Stimulated activated CD8-positive, alpha-beta memory T cell treated with anti-CD3 and anti-CD28 coated beads, Interleukin-7, amount 100 ng/mL, for 48 hours (primary cell): ENCODE results near the gene CDK18.
"Not testable (repeated sequence)": the region's sequence is repeated elsewhere in the genome, so short reads cannot be mapped to it uniquely, and the experiment has no call there.

ENCODE experiments used
- DNase-seq, 2 donors: peaks; one replicate each; pipeline ENCODE4 v3.0.0-alpha.2; 2020; ENCODE audit warnings: low read depth in 1 of 2; ENCODE audit errors: extremely low read depth in 1 of 2

Gene CDK18

DNA sequence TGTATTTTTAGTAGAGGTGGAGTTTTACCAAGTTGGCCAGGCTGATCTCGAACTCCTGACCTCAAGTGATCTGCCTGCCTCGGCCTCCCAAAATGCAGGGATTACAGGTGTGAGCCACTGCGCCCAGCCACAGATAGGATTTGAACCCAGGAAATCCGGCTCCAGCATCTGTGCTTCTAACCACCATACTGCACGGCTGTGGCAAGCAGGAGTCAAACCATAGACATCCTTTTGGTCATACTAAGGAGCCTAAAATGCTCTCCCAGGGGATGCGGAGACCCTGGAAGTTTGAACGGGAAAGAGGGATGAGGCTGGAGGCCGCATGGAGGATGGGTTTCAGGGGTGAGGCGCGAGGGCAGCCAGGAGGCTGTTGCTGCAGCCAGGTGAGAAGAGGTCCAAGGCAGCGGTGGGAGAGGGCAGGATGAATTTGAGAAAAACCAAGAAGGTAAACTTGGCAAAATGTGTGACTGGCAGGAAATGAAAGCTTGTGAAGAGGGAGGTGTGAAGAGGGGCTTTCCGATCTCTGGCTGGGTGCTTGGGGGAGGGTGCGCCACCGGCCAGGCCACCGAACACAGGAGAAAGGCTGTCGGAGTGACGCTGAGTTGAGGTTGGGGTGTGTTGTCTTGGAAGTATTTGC, 24.0 kb upstream of the CDK18 start:
- DNase-seq: peak; percentile 56 to 58

DNA sequence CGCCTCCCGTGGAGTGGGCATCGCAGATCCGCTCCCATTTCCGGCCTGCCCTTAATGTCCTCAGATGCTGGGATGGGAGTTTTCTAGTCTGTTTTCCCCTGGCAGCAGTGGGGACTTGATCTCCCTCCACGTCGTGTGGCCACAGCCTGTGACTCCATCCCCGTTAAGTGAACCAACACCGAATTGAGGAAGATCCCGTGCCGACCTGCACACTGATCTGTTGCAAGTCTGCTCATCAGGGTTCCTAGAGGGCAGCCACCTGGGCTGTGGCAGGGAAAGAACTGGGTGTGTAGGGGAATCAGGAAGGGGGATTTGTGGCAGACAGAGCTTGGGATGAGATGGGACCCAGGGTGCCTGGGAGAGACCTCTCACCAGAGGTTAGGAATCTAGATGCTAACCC, 23.3 kb upstream of the CDK18 start:
- no peak for DNase-seq

DNA sequence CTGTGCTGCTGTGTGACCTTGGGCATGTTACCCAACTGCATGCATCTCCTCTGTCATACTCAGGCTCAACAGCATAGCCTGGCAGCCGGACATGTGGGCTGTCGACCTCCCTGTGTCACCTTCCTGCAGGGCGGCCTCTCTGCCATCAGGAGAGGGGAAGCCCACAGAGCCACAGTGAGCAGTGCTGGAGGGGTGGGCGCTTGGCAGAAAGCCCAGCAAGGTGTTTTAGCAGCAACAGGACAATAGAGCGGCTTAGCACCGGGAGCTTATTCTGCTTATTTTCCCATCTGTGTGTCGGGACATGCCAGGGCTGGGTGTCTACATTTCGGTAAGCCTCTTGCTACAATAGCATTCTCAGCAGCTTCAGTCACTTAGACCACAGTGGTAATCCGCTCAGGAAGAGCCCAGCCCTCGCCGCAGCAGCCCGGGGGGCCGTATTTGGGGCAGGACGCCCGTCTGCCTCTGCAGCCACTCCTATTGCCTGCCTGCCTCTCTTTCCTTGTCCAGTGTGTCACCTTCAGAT, 22.8 kb upstream of the CDK18 start:
- no peak for DNase-seq

DNA sequence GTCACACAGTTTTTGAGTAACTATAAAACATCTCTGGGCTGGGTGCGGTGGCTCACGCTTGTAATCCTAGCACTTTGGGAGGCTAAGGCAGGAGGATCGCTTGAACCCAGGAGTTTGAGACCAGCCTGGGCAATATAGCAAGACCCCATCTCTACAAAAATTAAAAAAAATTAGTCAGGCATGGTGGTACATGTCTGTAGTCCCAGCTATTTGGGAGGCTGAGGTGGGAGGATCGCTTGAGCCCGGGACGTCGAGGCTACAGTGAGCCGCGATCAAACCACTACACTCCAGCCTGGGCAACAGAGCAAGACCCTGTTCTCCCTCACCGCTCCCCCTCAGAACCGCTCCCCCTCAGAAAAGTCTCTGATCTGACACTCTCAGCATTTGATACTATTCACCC, 21.9 kb upstream of the CDK18 start:
- DNase-seq: not testable (repeated sequence)

DNA sequence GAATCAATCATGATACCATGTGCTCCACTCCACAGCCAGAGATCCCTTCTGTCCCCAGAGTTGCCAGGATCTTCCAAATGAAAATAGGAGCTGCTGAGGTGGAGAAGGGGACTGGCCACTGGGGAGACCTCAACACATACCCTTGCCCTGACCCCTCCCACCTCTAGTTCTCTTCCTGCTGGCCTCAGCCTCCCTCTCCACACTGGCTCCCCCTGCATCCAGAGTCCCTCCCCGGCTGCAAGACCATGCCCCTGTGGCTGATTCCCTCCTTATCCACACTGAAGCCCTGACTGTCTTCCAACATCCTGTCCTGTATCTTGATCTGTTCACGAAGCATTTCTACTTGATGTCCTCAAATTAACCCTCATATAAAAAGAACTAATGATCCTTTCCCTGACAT, 21.1 kb upstream of the CDK18 start:
- DNase-seq: no peak

DNA sequence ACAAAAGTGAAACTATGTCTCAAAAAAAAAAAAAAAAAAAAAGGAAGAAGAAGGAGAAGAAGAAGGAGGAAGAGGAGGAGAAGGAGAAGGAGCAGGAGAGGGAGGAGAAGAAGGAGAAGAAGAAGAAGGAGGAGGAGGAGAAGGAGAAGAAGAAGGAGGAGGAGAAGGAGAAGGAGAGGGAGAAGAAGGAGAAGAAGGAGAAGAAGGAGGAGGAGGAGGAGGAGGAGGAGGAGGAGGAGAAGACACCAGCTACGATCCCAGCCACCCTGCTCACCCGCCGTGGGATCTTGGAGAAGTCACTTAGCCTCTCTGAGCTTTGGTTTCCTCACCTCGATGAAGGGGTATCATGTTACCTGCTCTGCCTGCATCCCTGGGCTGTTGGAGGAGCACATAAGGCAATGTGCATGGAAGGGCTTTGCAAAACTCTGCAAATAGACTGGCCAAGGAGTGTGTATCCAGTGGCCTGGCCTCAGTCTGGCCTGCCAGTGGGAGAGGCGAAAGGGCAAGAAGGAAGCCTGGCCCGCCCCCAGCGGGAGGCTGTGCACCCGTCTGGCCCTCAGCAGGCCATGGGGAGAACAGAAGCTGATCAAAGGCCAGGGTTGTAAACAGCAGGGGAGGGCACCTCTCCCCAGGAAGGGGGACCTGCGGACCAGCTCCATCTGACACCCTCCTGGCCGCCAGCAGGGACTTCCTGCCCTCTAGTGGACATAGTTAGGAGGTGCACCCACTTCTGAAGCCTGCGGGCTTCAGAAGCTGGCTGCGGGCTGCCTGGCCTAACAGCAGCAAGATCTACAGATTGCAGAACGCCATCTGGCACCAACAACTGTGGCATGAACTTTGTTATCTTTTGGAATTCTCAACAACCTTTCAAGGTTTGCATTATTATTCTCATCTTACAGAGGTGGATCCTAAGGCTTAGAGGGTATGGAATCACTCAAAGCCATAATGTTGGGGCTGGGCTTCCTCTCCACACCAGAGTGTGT, 19.2 kb upstream of the CDK18 start:
- no peak for DNase-seq

DNA sequence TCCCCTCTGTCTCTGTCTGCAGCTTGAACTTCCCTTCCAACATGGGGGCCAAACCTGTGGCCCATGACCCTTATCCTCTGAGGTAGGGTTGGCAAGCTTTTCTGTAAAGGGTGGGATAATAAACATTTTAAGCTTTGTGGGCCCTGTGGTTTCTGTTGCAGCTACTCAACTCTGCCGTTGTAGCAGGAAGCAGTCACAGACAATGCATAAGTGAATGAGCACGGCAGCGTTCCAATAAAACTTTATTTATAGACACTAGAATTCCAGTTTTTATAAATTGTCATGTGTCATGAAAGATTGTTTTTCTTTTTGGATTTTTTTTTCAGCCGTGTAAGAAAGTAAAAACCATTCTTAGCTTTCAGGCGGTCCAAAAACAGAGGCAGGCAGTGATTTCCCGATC, 18.2 kb upstream of the CDK18 start:
- no peak for DNase-seq

DNA sequence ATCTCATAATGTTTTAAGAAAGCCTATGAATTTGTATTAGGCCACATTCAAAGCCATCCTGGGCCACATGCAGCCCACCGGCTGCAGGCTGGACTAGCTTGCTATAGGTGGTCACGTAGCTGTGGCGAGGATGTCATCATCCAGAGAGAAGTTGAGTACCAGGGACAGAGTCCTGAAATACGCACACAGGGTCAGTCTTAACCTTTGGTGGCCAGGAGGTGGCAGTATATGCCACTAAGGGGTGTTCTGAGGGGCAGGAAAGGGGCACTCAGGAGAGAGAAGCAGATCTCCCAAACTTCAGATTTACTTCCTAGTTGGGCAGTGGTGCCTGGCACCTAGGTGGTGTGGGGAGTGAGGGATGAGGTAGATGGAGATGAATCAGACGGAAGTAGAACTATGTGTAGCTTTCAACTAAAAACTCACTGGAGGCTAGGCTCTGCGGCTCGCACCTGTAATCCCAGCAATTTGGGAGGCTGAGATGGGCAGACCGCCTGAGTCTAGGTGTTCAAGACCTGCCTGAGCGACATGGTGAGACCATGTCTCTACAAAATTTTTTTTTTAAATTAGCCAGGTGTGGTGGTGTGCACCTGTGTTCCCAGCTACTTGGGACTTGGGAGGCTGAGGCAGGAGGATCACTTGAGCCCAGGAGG, 16.3 kb upstream of the CDK18 start:
- no peak for DNase-seq

DNA sequence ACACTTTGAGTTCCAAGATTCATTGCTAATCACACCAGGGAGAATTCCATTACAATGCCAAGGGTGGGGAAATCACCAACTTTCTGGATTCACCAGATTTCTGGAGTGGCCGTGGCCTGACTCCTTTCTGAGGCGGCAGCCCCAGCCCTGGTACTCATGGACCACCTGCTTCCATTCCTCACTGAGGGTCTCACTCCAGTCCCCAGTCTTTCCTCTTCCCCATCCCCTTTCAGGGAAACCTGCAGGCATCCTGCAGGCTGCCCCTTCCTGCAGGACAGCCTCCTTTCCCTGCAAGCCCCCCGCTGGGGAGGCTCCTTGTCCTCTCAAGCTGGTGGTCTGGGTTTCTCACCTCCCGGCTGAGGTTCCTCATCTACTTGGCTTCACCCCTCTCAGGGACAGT, 12.7 kb upstream of the CDK18 start:
- no peak for DNase-seq

DNA sequence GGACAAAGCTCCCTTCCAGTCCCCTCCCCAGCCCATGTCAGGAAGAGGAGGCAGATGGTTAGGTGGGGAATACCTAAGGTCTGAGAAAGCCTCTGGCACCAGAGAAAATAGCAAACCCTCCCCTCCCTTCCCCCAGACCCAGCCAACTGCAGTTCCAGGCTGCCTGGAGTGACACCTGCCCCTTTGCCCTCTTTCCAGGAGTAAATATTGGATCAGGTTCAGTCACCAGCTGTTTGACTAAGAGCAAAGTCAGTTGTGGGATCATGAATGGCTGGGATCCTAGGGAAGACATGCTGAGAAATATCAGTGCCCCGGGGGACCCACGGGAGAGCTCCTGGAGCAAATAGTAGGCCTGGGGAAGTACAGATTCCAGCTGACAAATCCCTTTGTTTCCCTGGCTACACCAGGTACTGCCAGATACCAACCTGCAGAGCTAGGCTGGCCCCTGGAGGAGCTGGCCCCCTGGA, 12.2 kb upstream of the CDK18 start:
- no peak for DNase-seq

DNA sequence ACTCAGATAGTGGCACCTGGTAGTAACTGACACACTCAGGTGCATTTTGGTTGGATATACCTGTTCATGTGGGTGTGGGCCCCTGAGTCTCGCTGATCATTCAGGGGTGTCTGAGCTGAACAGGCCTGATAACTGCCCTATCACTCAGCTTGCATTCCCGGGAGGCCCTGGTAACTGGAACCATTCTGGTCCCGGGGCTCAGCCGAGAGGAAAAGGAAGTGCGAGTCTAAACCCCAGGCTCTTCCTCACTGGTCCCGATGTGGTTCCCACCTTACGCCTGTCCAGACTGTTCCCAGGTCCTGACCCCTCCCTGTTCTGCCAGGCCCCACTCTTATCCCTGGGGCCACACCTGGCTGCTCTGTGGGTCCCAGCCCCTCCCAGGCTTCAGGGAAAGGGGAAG, 11.7 kb upstream of the CDK18 start:
- no peak for DNase-seq

DNA sequence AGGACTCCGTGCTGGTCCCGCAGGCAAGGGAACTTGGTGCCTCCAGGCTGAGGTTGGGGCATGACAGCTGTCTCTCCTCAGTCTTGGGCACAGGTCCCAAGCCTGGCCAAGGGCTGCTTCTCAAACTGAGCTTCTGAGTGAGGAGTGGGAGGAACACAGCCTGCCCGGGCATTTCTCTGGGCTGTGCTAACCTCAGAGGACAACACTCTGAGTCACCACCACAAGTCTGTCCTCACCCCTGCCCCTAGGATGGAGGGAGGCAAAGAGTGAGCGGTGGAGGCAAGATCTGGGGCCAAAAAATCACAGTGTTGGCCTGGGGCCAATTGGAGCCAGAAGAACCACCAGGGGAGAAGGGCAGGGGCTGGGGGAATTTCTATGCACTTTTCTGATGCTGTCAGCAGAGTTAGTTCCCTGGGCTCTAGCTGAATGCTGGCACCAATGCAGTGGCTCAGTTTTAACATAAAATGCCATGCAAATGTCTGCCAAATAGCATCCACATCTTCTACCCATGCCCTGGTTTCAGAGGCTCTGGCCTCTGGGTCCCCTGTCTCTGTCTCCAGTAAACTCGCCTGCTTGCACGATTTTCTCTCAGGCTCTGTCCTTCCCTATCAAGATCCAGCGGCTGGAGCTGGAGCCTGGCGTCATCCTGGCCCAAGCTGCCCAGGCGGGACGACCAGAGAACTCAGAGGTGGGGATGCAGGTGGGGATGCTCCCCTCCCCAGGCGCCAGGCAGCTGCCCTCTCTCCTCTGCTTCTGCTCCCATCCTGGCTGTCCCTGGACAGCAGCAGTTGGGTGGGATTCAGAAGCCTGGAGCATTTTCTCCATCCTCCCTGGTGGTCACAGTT, 11.0 kb upstream of the CDK18 start:
- DNase-seq: no peak

DNA sequence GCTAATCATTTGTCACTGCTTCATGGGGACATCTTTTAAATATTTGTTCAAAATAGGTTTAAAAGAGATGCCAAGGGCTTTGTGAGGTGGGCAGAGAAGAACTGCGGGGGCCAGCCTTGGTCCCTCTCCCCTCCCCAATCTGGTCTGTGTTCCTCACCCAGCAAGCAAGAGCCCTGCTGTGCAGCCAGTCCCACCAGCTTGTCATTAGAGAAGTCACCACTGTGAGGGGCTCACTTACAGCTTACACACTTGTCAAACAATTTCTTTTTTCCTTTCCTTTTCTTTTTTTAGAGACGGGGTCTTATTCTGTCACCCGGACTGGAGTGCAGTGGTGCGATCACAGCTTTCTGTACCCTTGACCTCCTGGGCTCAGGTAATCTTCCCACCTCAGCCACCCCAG, 10.4 kb upstream of the CDK18 start:
- DNase-seq: no peak

DNA sequence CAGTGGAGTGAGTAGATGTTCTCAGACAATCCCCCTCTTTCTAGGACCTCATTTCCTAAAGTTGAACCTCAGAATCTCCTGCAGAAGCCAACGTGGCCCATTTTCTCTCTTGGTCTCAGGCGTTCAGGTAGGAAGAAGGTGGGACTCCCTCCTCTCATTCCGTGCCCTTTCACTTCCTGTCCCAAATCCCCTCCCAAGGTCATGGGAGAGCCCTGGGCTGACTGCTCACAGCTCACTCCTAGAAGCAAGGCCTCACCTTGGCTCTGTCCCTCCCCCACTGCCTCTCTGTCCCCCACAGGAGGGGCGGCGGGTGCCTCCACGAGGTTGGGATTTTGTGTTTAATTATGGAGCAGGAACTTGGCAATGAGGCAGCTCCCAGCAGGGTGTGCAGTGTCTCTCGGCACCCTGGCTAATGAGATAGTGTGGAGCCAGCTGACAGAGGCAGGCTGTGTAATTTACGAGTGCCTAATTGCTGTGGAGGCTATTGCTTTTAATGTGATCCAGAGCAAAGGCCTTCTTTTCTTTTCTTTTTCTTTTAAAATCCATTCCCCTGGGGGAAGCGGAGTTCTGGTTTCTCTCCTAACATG, 9.1 kb upstream of the CDK18 start:
- no peak for DNase-seq

DNA sequence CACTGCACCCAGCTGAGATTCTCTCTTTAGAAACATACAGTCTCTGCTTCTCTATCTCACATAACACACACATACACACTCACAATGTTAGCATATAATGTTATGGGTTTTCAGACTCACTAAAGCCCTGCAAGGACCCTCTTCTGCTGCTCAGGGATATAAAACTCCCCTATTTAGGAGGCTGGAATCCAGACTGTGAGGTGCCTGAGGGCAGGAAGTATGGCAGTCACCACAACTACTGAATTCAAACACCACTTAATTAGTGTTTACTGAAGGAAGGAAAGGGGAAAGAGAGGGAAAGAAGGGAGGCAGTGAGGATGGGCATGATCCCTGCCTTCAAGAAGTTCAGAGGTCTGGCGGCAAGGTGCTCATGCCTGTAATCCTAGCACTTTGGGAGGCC, 7.8 kb upstream of the CDK18 start:
- DNase-seq: no peak

DNA sequence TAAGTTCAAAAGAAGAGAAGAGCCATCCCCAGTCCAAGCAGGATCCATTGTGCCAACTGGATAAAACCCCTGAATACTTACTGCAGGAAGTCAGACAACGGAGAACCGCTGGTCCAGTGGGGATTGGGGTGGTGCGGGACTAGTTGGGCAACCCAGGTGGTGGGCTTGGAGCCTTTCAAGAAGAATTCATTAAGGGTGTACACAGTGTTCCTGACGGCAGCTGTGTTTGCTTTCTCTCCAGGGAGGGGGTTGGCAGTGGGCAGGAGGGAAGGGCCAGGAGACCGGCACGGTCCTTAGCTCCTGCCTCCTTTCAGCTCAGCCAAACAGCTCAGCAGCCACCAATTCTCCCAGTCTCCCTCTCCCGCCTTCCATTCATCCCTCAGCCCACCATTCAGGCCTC, 7.1 kb upstream of the CDK18 start:
- DNase-seq: no peak

DNA sequence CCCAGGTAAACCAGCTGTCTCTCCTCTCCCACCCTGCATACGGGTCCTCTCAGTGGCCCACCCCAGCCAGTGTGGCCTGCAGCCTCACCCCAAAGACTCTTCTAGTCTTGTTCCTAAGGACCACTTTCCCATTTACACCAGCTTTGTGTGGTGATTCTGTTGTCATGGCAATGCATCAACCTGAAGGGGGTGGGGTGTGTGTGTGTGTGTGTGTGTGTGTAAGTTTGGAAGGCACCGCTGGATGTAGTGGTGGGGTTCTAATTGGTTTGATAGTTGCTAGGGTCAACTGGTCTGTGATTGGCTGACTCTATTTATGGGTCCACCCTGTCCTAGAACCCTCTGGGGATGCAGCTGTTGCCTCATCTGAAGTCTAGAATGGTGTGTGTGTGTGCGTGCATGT, 4.7 kb upstream of the CDK18 start:
- no peak for DNase-seq

DNA sequence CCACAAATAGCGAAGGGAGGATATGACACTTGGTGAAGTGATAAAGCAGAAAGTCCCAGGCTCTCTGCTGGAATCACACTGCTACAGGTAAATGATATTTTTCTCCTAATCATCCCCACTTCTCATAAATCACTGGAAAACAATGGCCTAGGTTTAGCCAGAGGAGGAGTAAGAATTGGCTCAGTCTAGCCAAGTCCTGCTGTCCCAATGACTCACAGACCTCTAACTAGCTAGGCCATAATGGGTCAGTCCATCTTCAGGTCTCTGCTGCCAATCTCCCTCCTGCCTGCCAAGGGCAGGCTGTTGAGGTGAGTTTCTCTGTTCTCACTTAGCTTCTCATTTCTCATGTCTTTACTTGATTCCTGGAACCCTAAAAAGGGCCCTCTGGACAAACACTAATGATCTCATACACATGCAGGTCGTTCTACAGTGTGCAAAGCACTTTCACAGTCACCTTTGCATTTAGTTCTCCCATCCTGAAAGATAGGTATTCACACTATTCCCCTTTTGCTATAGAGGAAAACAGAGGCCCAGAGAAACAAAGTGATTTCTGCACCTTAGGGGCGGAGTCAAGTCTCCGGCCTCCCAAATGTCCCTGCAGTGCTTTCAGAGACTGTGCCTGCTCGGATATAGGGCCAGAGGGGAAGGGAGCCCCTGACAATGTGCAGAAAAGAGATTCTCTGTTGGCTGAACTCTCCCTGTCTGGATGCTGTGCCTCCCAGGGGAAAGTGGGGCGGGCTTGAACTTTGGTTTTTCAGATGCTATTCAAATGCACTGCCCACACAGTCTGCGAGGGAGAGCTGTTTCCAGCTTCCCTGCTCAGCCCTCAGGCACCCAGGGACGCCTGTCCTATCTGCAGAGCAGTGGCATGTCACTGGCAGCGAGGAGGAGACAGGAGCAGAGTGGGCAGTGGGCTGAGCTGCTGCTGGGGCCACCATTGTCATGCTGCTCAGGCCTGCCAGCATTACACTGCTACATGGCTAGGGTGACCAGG, 3.9 kb upstream of the CDK18 start:
- no peak for DNase-seq
